22Rv1 (cell line): Measurements from ENCODE around the gene SACM1L.

Source experiments
- H3K27ac ChIP-seq: fragments of 450-650 bp; 2 replicates; pipeline ENCODE4 v1.5.1; 2017
- CTCF ChIP-seq: fragments of 450-650 bp; IDR thresholded peaks from 2 replicates; pipeline ENCODE4 v1.5.1; 2017; ENCODE audit warnings: mild to moderate bottlenecking
- ZFX ChIP-seq: fragments of 450-650 bp; IDR thresholded peaks from 2 replicates; pipeline ENCODE4 v1.6.1; 2017; ENCODE audit warnings: antibody characterized with exemption, borderline replicate concordance

The SACM1L gene

GRCh38 chr3:45688882-45689786, at the start of gene SACM1L:
SACM1L (plus strand) TSS chr3:45689396; CDS start chr3:45689466, 70 bp downstream.
- peak within 1 kb of the TSS; percentile 91 for H3K27ac ChIP-seq
- TF ChIP-seq ZFX = peak; percentile 87
- TF ChIP-seq CTCF = no peak

GRCh38 chr3:45640091-45640507, 49.1 kb upstream of the SACM1L start:
- no peak overlapping the region for H3K27ac ChIP-seq
- TF ChIP-seq CTCF (no peak), ZFX (no peak)

- TF ChIP-seq CTCF = no peak
- TF ChIP-seq ZFX = no peak
- 0 out of 2 replicates have a peak overlapping the region, but pooled peaks have one; percentile 1 for H3K27ac ChIP-seq
Observed at GRCh38 chr3:45640724-45641361, 48.4 kb upstream of the SACM1L start.

GRCh38 chr3:45641756-45642155, 47.4 kb upstream of the SACM1L start:
- no peak overlapping the region for H3K27ac ChIP-seq
- TF ChIP-seq ZFX (no peak), CTCF (no peak)

- no peak overlapping the region for H3K27ac ChIP-seq
- no peak for TF ChIP-seq ZFX
- no peak for TF ChIP-seq CTCF
Observed at GRCh38 chr3:45642731-45643152, 46.5 kb upstream of the SACM1L start.

- TF ChIP-seq CTCF (no peak), ZFX (no peak)
- 0 out of 2 replicates have a peak overlapping the region, but pooled peaks have one; percentile 64 for H3K27ac ChIP-seq
Observed at GRCh38 chr3:45644063-45644790, 45.0 kb upstream of the SACM1L start.
